Heart right ventricle (tissue), 16 donors: ENCODE results near the gene MACROD2. TPM values are rescaled to one million over a fixed set of nuclear protein-coding genes. Genes with fewer than 3 reads are reported as not detected.
"Not testable (repeated sequence)": the region's sequence is repeated elsewhere in the genome, so short reads cannot be mapped to it uniquely, and the experiment has no call there.

ENCODE experiments used
- ATAC-seq, 8 donors: fragments of 200-7000 bp; cut with Tn5 transposase; one replicate each; pipeline ENCODE4 v1.9.1; 2020; ENCODE audit warnings: mild to moderate bottlenecking in 8 of 8, moderate library complexity in 8 of 8, moderate number of reproducible peaks in 1 of 8
- DNase-seq, 2 donors: peaks; one replicate each; pipeline ENCODE4 v3.0.0-alpha.2; 2020
- H3K27ac ChIP-seq, 10 donors: fragments of 200-600 bp; sonication (generic) in 2 of 10; one replicate each; pipeline versions ENCODE4 v1.5.0 to v1.8.0; 2020 to 2022; ENCODE audit warnings: mild to moderate bottlenecking in 3 of 10
- H3K27me3 ChIP-seq, 7 donors: fragments of 200-600 bp; one replicate each; pipeline ENCODE4 v1.8.0; 2021 to 2022; ENCODE audit warnings: mild to moderate bottlenecking in 2 of 7
- H3K36me3 ChIP-seq, 9 donors: fragments of 200-600 bp; sonication (generic) in 1 of 9; one replicate each; pipeline versions ENCODE4 v1.5.0 to v1.8.0; 2020 to 2022; ENCODE audit warnings: mild to moderate bottlenecking in 2 of 9
- H3K4me1 ChIP-seq, 9 donors: fragments of 200-600 bp; sonication (generic) in 1 of 9; one replicate each; pipeline versions ENCODE4 v1.5.0 to v1.8.0; 2020 to 2022; ENCODE audit warnings: mild to moderate bottlenecking in 4 of 9
- H3K4me3 ChIP-seq, 10 donors: fragments of 200-600 bp; sonication (generic) in 2 of 10; one replicate each; pipeline versions ENCODE4 v1.5.0 to v1.8.0; 2020 to 2022; ENCODE audit warnings: mild to moderate bottlenecking in 7 of 10, moderate library complexity in 2 of 10
- H3K9me3 ChIP-seq, 11 donors: fragments of 200-600 bp in 10 of 11; sonication (generic) in 2 of 11; one replicate each; pipeline versions ENCODE4 v1.5.0 to v1.8.0; 2013 to 2022; ENCODE audit warnings: mild to moderate bottlenecking in 2 of 11, control low read depth in 1 of 11, moderate library complexity in 1 of 11
- WGBS, 2 donors: extraction: QIAGEN DNeasy Blood & Tissue Kit; methylation state at CpG; one replicate each; pipeline ENCODE4 v1.1.7; 2013; ENCODE audit warnings: inconsistent platforms in 1 of 2; 5-methylcytosine and 5-hydroxymethylcytosine counted together
- intact Hi-C, 10 donors: fragments of 100-400 bp; cut with DNase I; formaldehyde crosslinking; loops; one replicate each; pipeline versions ENCODE4 v1.11.1 to v1.14.2; 2022
- polyA plus RNA-seq, 2 donors: library from polyadenylated mRNA; stranded (reverse); fragments of 200-250 nt; gene quantifications; one replicate each; pipeline ENCODE4 v1.2.3, GENCODE V29; 2013
- total RNA-seq, 10 donors: library from RNA; stranded (reverse); fragmentation: NEBNext Ultra II Directional in 3 of 10; extraction: Animal tissue kit (Norgen Biotek cat#: 25700) in 3 of 10; gene quantifications; one replicate each; pipeline versions ENCODE4 v1.2.1 to v1.2.4, GENCODE V29; 2021 to 2023
- TF ChIP-seq, protein P1 (sequence below), 9 donors: fragments of 200-600 bp; sonication (generic) in 2 of 9; IDR thresholded peaks; one replicate each; pipeline versions ENCODE4 v1.5.0 to v1.8.0; 2021 to 2022; ENCODE audit warnings: antibody characterized with exemption in 9 of 9, mild to moderate bottlenecking in 5 of 9, moderate library complexity in 1 of 9
- donor health status: Arrhythmogenic right ventricular cardiomyopathy.
- donor health status: ischemic (EF 13 %, LVEDD 7.1; RV severe dilation, severe dysfunction).
- donor health status: healthy with polysubstance abuse.
- donor health status: DM: no; HTN: yes; CAD: no.
- donor health status: DM: no; HTN: no; CAD: no.
- donor health status: ischemic (EF 25% LVEDD 6.9; RV normal size, moderate dysfunction).
- donor health status: ischemic (EF 25% LVEDD 5.7; RV mildly dilated, moderate dysfunction).
- donor health status: healthy.
- donor health status: DM: yes; HTN: yes; CAD: no.
- donor health status: Ischemic cardiomyopathy.
- donor health status: ischemic (EF 35%, LVEDD 5.7; RV mildly dilated, moderate dysfunction).
- donor health status: nonischemic (EF 11% LVEDD 7.7; RV severe dilation, severe dysfunction).
- donor health status: DM: yes; HTN: yes; CAD: no.
- donor health status: PGD.
- donor health status: ischemic (EF 29% LVEDD 5.4; RV normal size, mild dysfunction).
- donor health status: nonischemic (EF 23%, LVEDD 6.1; RV moderate dilation, normal function).

Gene MACROD2
- total and polyA plus RNA-seq, 12 donors = 0.28 to 6.4 (median 4.1) TPM

DNA sequence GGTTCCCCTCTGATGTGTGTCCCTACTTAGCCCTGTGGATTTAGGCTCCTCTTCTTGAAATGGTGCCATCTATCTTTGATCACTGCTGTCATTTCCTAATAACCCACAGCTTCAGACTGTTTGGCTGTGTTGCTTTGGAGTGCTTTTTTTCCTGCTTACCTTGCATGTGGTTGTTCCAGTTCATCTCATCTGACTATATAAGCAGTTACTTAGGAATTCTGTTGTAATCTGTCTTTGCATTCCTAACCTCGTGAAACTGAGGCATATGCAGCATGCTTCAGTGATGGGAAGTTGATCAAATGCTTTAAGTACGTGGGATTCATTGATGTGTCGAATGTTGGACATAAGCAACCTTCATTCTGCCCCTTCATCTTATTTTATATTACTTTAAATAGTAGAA, 457.9 kb downstream of the MACROD2 start:
- Histone ChIP-seq H3K36me3 (no peaks in the 10 kb centered on the region), H3K27me3 (no peaks in the 10 kb centered on the region), H3K27ac (no peak overlapping the region), H3K4me1 (no peaks in the 10 kb centered on the region), H3K9me3 (no peaks in the 10 kb centered on the region), H3K4me3 (no peak overlapping the region)
- intact Hi-C loops = no loop called here
- 53 to 57% methylated on average over 3 of the region's 3 CpGs for WGBS, 2 donors
- DNase-seq = no peak
- ATAC-seq = no peak
- TF ChIP-seq, protein P1, sequence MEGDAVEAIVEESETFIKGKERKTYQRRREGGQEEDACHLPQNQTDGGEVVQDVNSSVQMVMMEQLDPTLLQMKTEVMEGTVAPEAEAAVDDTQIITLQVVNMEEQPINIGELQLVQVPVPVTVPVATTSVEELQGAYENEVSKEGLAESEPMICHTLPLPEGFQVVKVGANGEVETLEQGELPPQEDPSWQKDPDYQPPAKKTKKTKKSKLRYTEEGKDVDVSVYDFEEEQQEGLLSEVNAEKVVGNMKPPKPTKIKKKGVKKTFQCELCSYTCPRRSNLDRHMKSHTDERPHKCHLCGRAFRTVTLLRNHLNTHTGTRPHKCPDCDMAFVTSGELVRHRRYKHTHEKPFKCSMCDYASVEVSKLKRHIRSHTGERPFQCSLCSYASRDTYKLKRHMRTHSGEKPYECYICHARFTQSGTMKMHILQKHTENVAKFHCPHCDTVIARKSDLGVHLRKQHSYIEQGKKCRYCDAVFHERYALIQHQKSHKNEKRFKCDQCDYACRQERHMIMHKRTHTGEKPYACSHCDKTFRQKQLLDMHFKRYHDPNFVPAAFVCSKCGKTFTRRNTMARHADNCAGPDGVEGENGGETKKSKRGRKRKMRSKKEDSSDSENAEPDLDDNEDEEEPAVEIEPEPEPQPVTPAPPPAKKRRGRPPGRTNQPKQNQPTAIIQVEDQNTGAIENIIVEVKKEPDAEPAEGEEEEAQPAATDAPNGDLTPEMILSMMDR (IDR thresholded peaks at IDR 0.05) = no peak

DNA sequence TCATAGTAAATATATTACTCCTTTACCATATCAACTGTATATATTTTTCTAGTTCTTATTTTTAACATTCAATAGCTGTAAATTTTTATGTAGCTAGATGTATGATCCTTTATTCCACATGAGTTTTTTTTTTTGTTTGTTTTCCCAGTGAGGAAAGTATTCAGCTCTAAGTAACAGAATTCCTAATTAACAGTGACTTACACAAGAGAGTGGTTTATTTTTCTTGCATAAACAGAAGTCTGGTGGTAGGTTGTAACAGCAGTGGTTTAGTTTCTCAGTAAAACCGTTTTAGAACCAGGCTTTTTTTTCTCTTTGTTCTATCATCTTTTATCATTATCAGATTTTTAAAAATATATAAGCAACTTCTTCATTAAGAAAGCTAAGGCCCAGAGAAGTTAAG, 459.0 kb downstream of the MACROD2 start:
- TF ChIP-seq, protein P1 (IDR thresholded peaks at IDR 0.05) = no peak
- DNase-seq (no peak), ATAC-seq (no peak)
- intact Hi-C loops = no loop called here
- WGBS, 2 donors = 63 to 69% methylated on average over 1 of the region's 1 CpG
- Histone ChIP-seq H3K4me1 (no peaks in the 10 kb centered on the region), H3K9me3 (no peaks in the 10 kb centered on the region), H3K36me3 (no peaks in the 10 kb centered on the region), H3K4me3 (no peak overlapping the region), H3K27me3 (no peaks in the 10 kb centered on the region), H3K27ac (no peak overlapping the region)

DNA sequence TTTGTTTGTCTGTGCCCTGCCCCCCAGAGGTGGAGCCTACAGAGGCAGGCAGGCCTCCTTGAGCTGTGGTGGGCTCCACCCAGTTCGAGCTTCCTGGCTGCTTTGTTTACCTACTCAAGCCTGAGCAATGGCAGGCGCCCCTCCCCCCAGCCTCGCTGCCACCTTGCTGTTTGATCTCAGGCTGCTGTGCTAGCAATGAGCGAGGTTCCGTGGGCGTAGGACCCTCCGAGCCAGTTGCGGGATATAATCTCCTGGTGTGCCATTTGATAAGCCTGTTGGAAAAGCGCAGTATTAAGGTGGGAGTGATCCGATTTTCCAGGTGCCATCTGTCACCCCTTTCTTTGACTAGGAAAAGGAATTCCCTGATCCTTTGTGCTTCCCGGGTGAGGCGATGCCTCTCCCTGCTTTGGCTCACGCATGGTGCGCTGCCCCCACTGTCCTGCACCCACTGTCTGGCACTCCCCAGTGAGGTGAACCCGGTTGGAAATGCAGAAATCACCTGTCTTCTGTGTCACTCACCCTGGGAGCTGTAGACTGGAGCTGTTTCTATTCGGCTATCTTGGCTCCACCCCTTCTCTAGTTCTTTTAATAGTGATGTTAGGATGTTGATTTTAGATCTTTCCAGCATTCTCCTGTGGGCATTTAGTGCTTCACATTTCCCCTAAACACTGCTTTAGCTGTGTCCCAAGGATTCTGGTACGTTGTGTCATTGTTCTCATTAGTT, 471.9 kb downstream of the MACROD2 start:
- ATAC-seq, H3K4me1 ChIP-seq, H3K4me3 ChIP-seq, DNase-seq, H3K36me3 ChIP-seq, H3K27ac ChIP-seq, intact Hi-C loops, H3K27me3 ChIP-seq: not testable (repeated sequence)
- WGBS, 2 donors = 84 to 92% methylated on average over 16 to 17 of the region's 17 CpGs
- H3K9me3 ChIP-seq = peaks cover 0 to 24% (median 0%) of the 10 kb centered on the region in 11 donors

DNA sequence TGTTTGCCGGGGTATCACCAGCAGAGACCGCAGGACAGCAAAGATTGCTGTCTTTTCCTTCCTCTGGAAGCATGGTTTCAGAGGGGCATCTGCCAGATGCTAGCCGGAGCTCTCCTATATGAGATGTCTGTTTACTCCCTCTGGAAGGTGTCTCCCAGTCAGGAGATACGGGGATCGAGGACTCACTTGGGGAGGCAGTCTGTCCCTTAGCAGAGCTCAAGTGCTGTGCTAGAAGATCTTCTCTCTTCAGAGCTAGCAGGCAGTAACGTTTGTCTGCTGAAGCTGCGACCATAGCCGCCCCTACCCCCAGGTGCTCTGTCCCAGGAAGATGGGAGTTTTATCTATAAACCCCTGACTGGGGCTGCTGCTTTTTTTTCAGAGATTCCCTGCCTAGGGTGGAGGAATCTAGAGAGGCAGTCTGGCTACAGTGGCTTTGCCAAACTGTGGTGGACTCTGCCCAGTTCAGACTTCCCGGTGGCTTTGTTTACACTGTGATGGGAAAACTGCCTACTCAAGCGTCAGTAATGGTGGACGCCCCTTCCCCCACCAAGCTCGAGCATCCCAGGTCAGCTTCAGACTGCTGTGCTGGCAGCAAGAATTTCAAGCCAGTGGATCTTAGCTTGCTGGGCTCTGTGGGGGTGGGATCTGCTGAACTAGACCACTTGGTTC, 475.0 kb downstream of the MACROD2 start:
- ATAC-seq = no peak
- TF ChIP-seq, protein P1 (IDR thresholded peaks at IDR 0.05) = no peak
- Histone ChIP-seq H3K4me3 (no peak overlapping the region), H3K27me3 (no peaks in the 10 kb centered on the region), H3K4me1 (no peaks in the 10 kb centered on the region), H3K36me3 (no peaks in the 10 kb centered on the region), H3K9me3 (peaks cover 0 to 26% (median 0%) of the 10 kb centered on the region in 11 donors), H3K27ac (no peak overlapping the region)
- no peak for DNase-seq
- 64 to 70% methylated on average over 12 of the region's 12 CpGs for WGBS, 2 donors
- intact Hi-C loops = no loop called here
